Stimulated activated CD4-positive, alpha-beta T cell treated with anti-CD3 and anti-CD28 coated beads, Interleukin-15, amount 100 ng/mL, for 1 hour (primary cell): ENCODE measurements around the gene PSMD1.
"Not testable (repeated sequence)": the region's sequence is repeated elsewhere in the genome, so short reads cannot be mapped to it uniquely, and the experiment has no call there.

Experiments
- DNase-seq, 2 donors: peaks; one replicate each; pipeline ENCODE4 v3.0.0-alpha.2; 2020; ENCODE audit warnings: low read depth in 1 of 2, low spot score in 1 of 2

The PSMD1 gene

GRCh38 chr2:231056453-231057416 is at the start of gene PSMD1:
Gene PSMD1 (plus strand): TSS chr2:231056867. CDS start chr2:231057026, 159 bp downstream.
- DNase-seq: peak; percentile 86 to 90

DNA sequence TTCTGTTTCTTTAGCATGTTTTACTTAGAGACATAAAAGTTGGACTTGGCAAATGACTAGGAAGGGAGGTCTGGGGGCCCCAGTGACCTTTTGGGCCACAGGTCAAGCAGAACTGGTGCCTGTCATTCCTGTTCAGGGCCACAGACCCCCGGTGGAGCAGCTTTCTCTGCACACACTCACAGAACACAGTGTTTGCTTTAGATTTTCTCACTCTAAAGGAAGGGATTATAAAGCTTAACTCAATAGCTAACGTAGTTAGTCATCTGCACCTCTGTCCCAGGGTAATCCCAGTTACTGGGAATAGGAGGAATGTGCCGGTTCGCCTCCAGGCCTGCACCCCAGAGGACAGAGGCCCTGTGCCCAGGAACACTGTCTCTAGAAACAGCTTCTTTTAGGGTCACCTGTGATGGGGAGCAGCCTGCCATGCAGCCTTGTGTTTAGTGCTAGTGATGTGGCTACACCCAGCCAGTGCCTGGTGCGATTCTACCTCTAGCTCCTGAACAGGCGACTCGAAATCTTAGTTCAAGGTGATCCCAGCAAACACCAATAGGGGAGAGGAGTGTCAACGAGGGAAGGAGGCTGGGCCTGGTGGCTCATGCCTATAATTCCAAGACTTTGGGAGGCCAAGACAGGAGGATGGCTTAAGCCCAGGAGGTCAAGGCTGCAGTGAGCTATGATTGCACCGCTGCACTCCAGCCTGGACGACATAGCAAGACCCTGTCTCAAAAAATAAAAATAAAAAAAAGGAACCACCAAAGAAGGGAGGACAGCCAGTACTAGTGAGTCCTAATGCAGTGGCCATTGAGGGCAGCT is 49.2 kb upstream of the PSMD1 start:
- DNase-seq: no peak

DNA sequence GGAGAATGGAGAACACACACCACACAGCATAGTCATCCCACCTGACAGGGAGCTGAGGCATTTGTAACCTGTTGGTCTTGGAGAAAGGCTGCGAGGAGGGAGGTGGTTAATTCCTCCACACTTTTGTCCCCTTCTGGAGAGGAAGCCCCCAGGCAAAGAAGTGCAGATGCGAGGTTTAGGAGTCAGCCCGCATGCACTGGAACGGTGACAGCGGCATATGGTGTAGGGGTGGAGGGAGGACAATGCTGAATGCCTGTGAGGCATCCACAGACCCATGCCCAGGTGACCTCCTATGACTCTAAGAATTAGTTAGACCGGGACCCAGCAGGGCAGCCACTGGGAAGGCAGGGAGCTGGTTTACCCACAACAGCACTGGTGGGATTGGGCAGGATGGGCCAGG is 48.5 kb upstream of the PSMD1 start:
- DNase-seq: no peak

DNA sequence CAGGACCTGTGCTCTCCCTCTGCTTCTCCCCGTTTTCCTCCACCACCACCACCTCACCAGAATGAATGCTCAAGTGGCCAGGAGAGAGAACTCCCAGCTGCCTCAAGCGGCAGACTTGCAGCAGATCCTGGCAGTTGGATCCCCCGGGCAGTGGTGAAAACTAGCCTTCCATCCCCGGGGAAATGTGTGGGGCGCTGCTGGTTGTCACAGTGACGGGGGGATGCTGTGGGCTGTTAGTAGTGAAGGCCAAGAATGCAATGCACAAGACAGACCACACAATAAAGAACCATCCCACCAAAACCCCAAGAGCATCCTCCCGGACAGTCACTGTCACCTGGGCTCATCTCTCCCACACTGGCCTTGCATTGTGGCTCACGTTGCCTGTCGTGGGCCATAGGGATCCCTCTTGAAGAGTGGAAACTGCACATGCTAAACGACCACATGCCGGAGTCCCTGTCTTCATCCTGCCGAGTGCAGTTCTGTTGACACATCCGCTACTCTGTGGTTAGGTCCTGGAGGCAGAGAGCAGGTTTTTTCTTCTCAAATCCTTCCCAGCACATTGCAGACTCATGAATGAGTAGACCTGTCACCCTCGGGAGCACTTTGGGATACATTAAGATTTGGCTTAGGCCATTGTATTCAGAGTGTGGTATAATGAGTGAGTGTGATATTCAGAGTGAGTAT is 47.3 kb upstream of the PSMD1 start:
- no peak for DNase-seq

DNA sequence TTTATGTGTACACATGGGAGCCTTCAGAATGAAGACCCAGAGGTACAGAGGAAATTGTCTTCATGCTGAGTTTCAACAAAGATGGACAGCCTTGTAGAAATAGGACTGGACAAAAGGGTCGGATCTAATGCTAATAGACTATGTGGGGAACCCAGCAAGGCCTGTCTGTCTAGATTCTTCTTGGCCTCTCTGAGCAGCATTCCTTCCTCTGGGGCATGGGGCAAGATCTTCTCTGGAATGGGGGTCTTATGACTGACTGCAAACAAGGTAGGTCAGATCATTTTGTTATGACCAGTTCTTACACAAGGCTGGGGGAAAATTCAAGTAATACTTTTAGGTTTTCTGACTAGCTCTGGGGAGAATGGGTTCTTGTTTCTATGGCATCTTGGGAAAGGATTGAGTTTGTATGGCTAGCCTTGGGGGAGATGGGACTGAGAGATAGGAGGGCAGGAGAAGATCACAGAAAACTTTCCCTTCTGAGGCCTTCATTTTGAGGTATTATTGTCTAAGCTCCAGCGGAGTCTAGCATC is 46.4 kb upstream of the PSMD1 start:
- DNase-seq: no peak

GRCh38 chr2:231011526-231011925 is 45.1 kb upstream of the PSMD1 start:
- no peak for DNase-seq

DNA sequence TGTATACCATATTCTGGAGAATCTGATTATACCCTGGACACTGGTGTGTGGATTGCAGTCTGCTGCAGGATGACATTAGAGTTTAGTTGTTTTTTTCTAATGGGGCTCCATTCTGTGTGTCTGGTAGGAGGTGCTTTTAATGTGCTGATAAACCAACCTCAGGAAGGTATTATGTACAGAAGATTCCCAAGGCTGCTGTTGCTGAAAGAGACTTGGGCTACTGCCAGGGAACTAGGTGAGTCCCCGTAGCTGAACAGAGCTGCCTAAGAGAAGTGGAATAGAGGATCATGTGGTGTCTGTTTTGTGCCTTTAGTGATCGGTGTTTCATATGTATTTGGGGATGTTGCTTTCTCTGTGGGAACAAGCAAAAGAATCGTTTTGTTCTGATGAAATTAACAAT is 44.2 kb upstream of the PSMD1 start:
- no peak for DNase-seq

DNA sequence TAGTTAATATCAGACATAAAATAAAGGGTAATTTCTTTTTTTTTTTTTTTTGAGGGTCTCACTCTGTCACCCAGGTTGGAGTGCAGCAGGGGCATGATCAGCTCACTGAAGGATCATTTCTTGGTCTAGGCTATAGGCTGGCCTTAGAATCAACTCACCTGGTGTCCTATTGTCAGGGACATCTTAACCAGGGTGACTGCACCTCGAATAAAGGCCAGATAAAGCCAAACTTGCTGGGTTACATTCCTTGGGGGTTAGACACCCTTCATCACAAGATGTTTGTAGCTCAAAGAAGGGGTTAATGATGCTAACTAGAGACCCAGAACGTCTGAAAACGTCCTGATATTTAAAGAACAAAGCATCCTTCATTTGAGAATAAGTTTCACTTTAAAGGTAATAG is 42.8 kb upstream of the PSMD1 start:
- DNase-seq: no peak

GRCh38 chr2:231015478-231015877 is 41.2 kb upstream of the PSMD1 start:
- no peak for DNase-seq

DNA sequence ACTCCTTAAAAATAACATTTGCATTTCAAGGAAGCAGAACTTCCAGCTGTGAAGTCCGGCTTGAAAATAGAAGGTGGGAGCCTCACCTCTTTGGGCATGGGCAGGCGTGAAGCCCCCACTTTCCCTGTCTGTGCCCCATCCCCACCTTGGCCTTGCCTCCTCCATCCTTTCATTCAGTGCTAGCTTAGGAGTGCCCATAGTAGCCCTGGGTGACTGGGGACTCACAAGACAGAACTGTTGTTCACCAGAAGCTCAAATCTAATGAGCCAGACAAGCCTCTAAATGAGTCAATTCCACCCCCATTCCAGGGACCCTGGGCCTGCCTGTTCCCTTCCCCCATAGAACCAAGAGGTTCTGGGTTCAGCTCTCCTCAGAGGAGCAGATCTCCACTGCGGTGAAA is 40.7 kb upstream of the PSMD1 start:
- DNase-seq: no peak

- DNase-seq: no peak
These were observed 40.0 kb upstream of the PSMD1 start for GRCh38 chr2:231016566-231017230.

GRCh38 chr2:231017231-231017598 is 39.5 kb upstream of the PSMD1 start:
- DNase-seq: no peak

DNA sequence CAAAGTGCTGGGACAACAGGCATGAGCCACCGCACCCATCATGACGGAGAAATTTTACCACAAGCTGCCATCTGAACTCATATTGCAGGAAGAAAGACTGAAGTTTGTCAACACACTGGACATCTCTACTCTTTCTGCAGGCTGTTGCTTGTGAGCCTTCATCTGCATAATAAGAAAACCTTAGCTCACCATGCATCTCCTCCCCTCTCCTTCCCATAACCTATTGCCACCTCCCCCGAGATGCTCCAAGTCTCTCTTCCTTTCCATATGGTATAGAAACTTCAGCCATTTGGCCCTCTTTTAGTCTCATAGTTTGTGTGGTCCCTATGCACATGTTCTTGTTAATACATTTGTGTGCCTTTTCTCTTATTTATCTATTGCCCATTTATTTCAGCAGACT is 38.5 kb upstream of the PSMD1 start:
- no peak for DNase-seq

DNA sequence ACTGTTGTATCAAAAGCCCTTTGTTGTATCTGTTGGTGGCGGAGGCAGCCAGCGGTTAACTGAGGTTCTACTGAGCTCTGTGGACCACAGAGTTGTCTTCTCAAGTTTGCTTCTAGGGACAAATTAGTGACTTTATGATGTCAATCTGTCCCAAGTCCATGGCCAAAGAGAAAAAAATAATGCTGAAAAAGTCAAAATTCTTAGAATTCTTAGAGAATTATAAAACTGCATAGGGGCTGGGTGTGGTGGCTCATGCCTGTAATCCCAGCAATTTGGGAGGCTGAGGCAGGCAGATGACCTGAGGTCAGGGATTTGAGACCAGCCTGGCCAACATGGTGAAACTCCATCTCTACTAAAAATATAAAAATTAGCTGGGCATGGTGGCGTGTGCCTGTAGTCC is 31.6 kb upstream of the PSMD1 start:
- DNase-seq: not testable (repeated sequence)

DNA sequence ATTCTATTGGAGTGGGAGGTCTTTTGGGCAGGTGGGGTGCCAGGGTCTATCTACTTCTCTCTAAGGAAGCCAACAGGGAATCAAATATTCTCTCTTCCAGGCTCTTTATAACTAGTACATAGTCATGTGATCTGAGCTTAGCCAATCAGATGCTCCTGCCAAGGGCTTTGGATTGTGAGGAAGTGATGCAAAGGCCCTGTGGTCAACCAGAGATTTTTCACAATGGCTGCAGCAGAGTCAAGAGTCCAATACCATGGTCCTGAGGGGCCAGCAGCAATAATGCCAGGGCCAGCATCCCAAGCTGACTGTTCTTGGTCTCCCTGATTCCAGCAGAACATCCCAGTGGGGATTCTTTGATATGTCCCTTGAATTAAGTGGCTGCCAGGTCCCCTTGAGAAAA is 27.8 kb upstream of the PSMD1 start:
- no peak for DNase-seq

- no peak for DNase-seq
These were observed 27.1 kb upstream of the PSMD1 start for GRCh38 chr2:231029563-231029962.

DNA sequence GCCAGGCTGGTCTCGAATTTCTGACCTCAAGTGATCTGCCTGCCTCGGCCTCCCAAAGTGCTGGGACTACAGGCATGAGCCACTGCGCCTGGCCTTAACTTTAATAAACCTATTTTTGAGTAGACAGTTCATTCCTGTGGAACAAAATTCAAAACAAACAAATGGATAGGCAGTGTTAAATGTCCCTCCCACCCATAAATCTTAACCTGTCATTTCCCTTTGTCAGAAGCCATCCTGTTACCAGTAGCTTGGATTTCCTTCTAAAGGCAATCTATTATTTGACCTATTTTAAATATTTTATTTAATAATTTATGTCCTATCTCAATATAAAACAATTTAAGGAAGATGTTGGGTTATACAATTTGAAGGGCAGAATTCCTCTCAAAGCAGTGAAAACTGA is 25.9 kb upstream of the PSMD1 start:
- no peak for DNase-seq

DNA sequence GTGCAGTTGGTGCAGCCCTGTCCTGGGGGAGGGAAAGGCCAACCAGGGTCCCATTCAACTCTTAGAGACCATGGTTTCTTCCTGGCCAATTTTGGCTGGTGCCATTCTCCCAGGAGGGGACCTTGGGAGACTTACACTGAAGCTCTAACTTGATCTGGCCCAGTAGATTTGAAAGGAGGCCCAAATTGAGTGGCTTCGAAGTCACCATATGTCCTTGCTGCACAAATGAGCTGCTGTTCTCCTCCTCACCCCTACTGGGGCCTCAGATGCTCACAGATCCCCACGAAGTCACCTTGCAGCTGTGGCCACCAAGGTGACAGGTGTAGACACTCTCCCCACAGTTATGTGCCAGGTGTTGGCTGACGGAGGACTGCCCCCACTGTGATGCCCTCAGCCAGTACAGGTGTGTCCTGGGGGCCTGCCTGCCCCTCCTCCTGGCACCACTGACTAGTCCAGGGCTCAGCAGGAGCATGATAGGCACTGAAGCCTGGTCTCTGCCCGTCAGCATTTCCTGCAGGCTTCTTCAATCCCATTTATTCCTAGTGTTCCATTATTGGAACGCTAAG is 24.0 kb upstream of the PSMD1 start:
- DNase-seq: no peak

- DNase-seq: no peak
These were observed 23.2 kb upstream of the PSMD1 start for GRCh38 chr2:231033147-231034132.
